ENCODE data around the gene SPATA9.
"Not testable (repeated sequence)": the region's sequence is repeated elsewhere in the genome, so short reads cannot be mapped to it uniquely, and the experiment has no call there.

Gene SPATA9

DNA sequence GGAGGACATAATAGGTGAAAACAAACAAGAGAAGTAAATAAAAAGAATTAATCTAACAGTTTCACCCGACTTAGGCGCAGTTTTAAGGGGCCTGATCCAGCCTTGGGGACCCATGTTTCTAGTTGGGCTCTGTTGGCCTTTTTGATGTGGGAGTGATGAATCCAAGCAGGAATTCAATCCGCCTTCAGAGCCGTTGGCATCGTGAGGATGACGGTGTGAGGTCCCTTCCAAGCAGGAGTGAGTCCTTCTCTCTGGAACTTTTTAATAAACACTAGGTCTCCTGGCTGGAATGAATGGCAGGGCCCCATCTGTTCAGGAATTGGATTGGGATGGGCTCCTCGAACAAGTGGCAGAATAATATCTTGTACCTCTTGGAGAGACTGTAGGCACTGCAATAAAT is 26.1 kb upstream of the SPATA9 start:
- TF ChIP-seq, protein P1, sequence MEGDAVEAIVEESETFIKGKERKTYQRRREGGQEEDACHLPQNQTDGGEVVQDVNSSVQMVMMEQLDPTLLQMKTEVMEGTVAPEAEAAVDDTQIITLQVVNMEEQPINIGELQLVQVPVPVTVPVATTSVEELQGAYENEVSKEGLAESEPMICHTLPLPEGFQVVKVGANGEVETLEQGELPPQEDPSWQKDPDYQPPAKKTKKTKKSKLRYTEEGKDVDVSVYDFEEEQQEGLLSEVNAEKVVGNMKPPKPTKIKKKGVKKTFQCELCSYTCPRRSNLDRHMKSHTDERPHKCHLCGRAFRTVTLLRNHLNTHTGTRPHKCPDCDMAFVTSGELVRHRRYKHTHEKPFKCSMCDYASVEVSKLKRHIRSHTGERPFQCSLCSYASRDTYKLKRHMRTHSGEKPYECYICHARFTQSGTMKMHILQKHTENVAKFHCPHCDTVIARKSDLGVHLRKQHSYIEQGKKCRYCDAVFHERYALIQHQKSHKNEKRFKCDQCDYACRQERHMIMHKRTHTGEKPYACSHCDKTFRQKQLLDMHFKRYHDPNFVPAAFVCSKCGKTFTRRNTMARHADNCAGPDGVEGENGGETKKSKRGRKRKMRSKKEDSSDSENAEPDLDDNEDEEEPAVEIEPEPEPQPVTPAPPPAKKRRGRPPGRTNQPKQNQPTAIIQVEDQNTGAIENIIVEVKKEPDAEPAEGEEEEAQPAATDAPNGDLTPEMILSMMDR (IDR thresholded peaks at IDR 0.05; ENCODE audit: insufficient read depth, low read depth, low read length, missing control alignments): no peak
- H3K4me3 ChIP-seq (ENCODE audit: low read depth, low read length): no peak overlapping the region
- no peak for DNase-seq (ENCODE audit: low read depth)

DNA sequence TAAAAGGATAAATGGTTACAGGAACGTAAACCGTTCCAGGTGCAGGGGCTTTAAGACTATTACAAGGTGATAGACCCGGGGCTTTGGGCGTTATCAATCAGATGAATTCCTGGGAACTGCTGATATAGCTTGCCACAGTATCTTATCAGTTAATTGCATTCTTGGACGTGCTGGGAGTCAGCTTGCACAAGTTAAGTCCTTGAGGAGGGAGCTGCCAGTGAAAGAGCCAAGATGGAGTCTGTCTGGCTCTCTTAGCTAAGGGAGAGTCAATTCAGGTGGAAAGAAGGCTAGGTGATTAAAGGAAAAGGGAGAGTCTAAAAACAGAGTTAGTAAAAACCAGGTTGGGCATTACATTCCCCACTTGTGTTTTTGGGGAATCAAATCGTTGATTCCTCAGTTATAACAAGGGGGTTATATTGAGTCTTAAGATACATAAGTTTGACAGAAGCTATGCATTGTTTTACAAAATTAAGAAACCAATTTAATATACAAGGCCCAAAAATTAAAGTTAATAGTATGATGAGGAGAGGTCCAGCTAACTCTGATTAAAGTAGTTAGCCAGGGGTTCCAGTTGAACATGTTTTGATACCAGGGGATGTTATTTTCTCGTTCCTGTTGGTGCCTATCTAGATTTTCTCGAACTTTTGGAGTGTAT is 24.9 kb upstream of the SPATA9 start:
- H3K4me3 ChIP-seq (ENCODE audit: low read depth, low read length); DNase-seq (ENCODE audit: low read depth): not testable (repeated sequence)

DNA sequence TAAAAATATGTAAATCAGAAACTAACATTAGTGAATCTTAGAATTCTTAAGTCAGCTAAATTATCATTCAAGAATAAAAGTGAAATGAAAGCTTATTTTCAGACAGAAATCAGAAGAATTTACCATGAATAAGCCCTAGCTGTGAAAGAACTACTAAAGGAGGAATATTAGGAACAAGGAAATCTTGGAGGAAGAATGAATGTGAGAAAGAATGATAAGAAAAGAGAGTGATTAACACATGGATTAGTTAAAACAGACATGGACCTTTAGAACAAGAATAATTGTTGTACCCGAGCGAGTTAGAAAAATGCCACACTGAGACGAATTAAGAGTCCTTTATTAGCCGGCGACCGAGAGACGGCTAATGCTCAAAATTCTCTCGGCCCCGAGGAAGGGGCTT is 24.3 kb upstream of the SPATA9 start:
- no peak for DNase-seq (ENCODE audit: low read depth)
- no peak overlapping the region for H3K4me3 ChIP-seq (ENCODE audit: low read depth, low read length)
- TF ChIP-seq, protein P1 (IDR thresholded peaks at IDR 0.05; ENCODE audit: insufficient read depth, low read depth, low read length, missing control alignments): no peak

DNA sequence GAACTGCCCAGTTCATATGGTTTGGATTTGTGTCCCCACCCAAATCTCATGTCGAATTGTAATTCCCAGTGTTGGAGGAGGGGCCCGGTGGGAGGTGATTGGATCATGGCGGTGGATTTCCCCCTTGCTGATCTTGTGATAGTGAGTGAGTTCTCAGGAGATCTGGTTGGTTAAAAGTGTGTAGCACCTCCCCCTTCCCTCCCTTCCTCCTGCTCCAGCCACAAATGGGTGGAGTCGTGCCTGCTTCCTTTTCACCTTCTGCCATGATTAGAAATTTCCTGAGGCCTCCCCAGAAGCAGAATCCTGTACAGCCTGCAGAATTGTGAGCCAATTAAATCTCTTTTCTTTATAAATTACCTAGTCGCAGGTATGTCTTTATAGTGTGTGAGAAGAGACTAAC is 23.4 kb upstream of the SPATA9 start:
- H3K4me3 ChIP-seq (ENCODE audit: low read depth, low read length); DNase-seq (ENCODE audit: low read depth): not testable (repeated sequence)

DNA sequence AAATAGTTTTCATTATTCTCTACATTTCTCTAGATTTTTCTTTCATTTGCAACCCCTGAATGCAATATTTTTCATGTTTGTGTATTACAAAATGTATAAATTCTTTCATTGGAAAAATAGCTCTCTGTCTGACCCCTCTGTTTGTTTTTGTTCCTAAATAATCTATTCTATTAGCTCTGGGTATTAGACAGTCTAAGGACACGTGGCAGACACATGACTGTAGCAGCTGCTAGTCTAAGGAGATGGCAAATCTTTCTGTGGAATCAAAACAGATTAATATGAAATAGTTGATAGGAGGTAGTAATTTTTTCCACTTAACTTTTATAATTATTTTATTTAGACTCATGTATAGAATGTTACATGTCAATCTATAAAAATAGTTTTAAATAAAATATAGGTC is 21.4 kb upstream of the SPATA9 start:
- TF ChIP-seq, protein P1 (IDR thresholded peaks at IDR 0.05; ENCODE audit: insufficient read depth, low read depth, low read length, missing control alignments): no peak
- no peak for DNase-seq (ENCODE audit: low read depth)
- no peak overlapping the region for H3K4me3 ChIP-seq (ENCODE audit: low read depth, low read length)

DNA sequence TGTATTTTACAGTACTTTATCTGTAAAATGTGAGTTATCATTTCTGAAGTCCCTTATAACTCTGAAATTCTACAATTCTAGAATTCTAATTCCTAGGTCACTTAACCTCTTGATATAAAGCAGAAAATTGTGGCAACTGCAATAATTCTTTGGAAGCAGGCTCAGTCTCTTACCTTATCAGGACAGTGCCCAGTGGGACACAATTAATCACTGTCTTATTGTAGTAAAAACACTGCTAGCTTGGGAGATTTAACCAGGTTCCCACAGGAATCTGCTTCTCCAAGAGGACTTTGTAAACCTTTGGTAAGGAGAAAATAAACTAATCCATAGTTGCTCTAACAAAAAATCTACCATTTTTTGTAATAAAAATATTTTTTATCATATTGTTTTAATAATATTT is 18.3 kb upstream of the SPATA9 start:
- DNase-seq (ENCODE audit: low read depth): no peak
- TF ChIP-seq, protein P1 (IDR thresholded peaks at IDR 0.05; ENCODE audit: insufficient read depth, low read depth, low read length, missing control alignments): no peak
- H3K4me3 ChIP-seq (ENCODE audit: low read depth, low read length): no peak overlapping the region

DNA sequence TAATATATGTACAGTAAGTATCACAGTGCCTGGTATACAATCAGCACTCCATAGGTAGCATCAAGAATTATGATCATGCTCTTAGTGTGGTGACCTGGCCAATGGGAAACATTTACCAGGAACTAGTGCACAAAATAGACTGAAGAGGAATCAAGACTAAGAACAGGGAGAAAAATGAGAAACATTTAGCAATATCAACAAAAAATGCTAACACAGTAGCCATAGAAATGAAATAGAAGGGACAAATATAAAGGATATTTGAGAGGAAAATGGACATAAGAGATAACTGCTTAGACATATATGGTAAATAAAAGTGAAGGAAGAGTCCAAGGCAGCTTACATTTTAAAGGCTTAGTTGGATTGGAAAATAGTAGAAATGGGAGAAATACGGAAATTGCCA is 16.5 kb upstream of the SPATA9 start:
- DNase-seq (ENCODE audit: low read depth): no peak
- TF ChIP-seq, protein P1 (IDR thresholded peaks at IDR 0.05; ENCODE audit: insufficient read depth, low read depth, low read length, missing control alignments): no peak
- no peak overlapping the region for H3K4me3 ChIP-seq (ENCODE audit: low read depth, low read length)

DNA sequence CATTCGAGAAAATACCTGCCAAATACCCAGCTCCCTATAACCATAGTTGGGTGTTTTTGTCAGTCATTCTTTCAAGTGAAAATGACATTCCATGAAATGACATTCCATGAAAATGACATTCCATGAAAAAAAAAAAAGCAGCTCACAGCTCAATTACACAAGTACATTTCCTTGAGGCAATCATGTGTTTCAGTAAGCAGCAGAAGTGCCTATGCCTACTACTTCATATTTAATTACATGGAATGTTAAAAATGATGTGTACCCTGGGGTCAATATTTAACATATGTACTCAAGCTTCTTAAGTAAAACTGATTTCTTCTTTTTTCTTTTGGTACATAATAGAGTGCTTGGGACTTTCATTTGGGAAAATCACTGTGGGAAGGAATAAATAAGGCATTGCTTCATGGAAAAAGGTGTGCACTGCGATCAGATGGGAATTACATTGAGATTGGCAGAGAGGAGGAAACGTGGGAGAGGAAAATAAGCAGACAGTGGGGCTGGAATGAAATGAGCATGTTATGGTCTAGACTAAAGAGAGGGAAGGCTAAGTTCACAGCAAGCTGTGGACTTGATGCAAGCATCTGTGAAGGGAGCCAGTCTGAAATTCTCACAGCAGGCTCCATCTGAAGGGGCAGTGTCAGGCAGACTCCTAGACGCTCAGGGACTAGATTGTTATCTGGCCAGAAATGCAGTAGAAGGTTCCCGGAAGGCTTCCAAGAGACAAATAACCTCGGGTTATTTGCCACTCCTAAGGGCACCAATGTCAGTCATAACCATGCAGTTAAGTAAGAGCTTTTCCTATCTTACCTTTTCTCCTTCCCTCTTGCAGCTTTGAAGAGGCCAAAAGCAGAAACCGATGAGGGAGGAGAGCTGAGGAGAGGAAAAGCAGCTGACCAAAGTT is 15.2 kb upstream of the SPATA9 start:
- no peak for DNase-seq (ENCODE audit: low read depth)
- no peak overlapping the region for H3K4me3 ChIP-seq (ENCODE audit: low read depth, low read length)
- TF ChIP-seq, protein P1 (IDR thresholded peaks at IDR 0.05; ENCODE audit: insufficient read depth, low read depth, low read length, missing control alignments): no peak
